ENCODE data around the gene EXOC6B.

Gene EXOC6B

DNA sequence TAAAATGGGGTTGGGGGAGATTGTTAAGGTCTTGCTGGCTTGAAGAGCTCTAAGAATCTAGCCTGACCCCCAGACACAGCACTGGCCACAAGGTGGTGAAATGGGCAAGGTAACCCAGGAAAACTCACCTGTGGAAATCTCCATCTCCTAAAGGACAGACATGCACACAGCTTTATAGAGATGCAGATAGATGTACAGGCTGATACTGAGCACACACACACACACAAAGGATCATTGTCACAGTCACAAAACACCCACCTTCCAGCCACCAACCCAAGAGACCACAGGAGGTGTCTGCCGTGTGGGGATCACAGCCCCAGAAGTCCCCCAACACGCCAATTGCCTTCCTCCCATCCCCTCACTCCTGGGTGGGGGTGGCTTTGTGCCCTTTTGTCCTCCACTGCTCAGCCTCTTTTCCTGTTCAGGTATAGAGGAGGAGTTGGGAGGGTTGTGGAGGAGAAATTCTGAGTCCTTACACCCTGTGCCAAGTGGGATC is 674.9 kb downstream of the EXOC6B start:
- Histone ChIP-seq H4K20me1 (ENCODE audit: insufficient read depth, low read length) (0 out of 2 replicates have a peak, but pooled peaks cover 4% of the 10 kb centered on the region), H3K27me3 (ENCODE audit: insufficient read depth, low read length, poor library complexity) (peaks cover 2% of the 10 kb centered on the region), H3K4me3 (ENCODE audit: low read depth in 1 of 2, low read length in 2 of 2) (no peak overlapping the region), H3K36me3 (ENCODE audit: insufficient read depth, low read length) (no peaks in the 10 kb centered on the region), H3K4me1 (ENCODE audit: insufficient read depth, low read length) (no peaks in the 10 kb centered on the region), H3K4me2 (ENCODE audit: insufficient read depth, low read length) (no peak overlapping the region), H3K9me3 (ENCODE audit: insufficient read depth, low read length, severe bottlenecking) (peaks cover 3% of the 10 kb centered on the region), H3K9ac (ENCODE audit: low read depth, low read length) (no peak overlapping the region), H2AFZ (ENCODE audit: low read depth, low read length) (no peak overlapping the region), H3K79me2 (ENCODE audit: insufficient read depth, low read length) (no peaks in the 10 kb centered on the region), H3K27ac (ENCODE audit: low read length) (no peak overlapping the region)
- DNase-seq (no peak), ATAC-seq (ENCODE audit: insufficient read depth, low read depth) (no peak)
- TF ChIP-seq EZH2 (IDR thresholded peaks at IDR 0.05; ENCODE audit: borderline replicate concordance, low read depth, low read length, severe bottlenecking), result no peak
- TF ChIP-seq, protein P1, sequence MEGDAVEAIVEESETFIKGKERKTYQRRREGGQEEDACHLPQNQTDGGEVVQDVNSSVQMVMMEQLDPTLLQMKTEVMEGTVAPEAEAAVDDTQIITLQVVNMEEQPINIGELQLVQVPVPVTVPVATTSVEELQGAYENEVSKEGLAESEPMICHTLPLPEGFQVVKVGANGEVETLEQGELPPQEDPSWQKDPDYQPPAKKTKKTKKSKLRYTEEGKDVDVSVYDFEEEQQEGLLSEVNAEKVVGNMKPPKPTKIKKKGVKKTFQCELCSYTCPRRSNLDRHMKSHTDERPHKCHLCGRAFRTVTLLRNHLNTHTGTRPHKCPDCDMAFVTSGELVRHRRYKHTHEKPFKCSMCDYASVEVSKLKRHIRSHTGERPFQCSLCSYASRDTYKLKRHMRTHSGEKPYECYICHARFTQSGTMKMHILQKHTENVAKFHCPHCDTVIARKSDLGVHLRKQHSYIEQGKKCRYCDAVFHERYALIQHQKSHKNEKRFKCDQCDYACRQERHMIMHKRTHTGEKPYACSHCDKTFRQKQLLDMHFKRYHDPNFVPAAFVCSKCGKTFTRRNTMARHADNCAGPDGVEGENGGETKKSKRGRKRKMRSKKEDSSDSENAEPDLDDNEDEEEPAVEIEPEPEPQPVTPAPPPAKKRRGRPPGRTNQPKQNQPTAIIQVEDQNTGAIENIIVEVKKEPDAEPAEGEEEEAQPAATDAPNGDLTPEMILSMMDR (IDR thresholded peaks at IDR 0.05; ENCODE audit: borderline replicate concordance, extremely low read depth, low read length, poor library complexity, severe bottlenecking), result no peak

DNA sequence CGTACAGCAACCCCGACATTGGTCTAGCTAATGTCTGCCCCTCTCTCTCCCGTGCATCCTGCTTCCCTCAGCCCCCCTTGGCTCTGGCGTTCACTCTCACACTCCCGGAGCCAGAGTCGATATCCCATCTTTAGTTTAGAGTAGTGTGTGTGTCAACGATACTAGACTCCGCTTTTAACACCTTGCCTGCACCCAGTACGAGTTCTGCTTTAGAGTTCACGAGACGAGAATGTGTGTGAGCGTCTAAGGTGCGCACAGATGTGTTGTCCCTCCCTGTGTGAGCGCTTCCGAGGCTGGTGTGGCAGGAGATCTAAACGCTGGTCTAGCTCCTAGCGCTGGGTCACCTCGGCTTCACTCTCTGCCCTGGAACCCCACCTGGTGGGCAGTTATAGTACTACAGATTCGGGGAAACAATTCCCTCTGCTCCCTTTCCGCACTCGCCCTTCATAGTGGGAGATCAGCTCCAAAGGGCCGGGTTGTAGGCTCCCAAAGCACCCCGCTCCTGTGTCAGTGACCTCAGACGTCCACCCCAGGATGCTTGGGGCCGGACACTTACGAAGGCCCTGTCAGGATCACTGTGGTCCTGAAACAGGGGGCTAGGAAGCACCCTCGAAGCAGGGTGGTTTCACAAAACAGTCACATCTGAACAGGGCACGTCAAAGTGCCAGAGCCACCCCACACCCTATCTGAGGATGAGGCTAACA is 675.5 kb downstream of the EXOC6B start:
- H3K4me1 ChIP-seq (ENCODE audit: insufficient read depth, low read length), result no peaks in the 10 kb centered on the region
- no peak for TF ChIP-seq EZH2 (IDR thresholded peaks at IDR 0.05; ENCODE audit: borderline replicate concordance, low read depth, low read length, severe bottlenecking)
- TF ChIP-seq, protein P1 (IDR thresholded peaks at IDR 0.05; ENCODE audit: borderline replicate concordance, extremely low read depth, low read length, poor library complexity, severe bottlenecking), result peak; percentile 75
- peaks cover 3% of the 10 kb centered on the region for H3K9me3 ChIP-seq (ENCODE audit: insufficient read depth, low read length, severe bottlenecking)
- no peaks in the 10 kb centered on the region for H3K79me2 ChIP-seq (ENCODE audit: insufficient read depth, low read length)
- H3K4me2 ChIP-seq (ENCODE audit: insufficient read depth, low read length), result no peak overlapping the region
- peak; percentile 38 for DNase-seq
- no peak overlapping the region for H3K4me3 ChIP-seq (ENCODE audit: low read depth in 1 of 2, low read length in 2 of 2)
- H3K27ac ChIP-seq (ENCODE audit: low read length), result no peak overlapping the region
- H3K9ac ChIP-seq (ENCODE audit: low read depth, low read length), result no peak overlapping the region
- no peaks in the 10 kb centered on the region for H3K36me3 ChIP-seq (ENCODE audit: insufficient read depth, low read length)
- ATAC-seq (ENCODE audit: insufficient read depth, low read depth), result peak; percentile 60; the same call in 1 of the 3 replicates
- H2AFZ ChIP-seq (ENCODE audit: low read depth, low read length), result no peak overlapping the region
- 0 out of 2 replicates have a peak, but pooled peaks cover 4% of the 10 kb centered on the region for H4K20me1 ChIP-seq (ENCODE audit: insufficient read depth, low read length)
- peaks cover 2% of the 10 kb centered on the region for H3K27me3 ChIP-seq (ENCODE audit: insufficient read depth, low read length, poor library complexity)

DNA sequence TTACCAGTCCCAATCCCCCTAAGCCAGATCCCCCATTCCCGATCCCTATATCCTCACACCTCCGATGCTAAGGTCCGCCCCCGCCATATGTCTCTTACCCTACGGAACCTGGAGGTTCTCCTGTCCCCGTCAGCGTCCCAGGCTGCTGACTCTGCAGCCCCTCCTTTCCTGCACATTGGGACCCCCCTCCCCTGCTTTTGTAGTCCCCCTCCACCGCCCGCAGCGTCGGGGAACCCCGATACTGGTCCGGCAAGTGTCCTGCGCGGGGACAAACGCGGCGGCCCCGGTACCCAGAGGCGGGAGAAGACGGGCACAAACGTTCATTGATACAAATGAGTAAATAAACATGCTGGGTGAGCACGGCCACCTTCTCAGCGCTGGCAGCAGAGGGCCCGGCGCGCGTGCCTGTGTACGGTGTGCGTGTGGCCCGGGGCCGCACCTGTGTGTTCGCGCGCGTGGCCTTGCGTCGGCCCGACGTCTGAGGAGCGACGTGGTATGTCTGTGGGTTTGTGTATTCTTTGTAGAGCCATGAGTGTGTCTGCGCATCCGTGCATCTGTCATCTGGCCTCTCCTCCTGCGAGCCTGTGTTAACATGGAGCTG is 676.2 kb downstream of the EXOC6B start:
- Histone ChIP-seq H3K9me3 (ENCODE audit: insufficient read depth, low read length, severe bottlenecking) (peaks cover 3% of the 10 kb centered on the region), H3K4me1 (ENCODE audit: insufficient read depth, low read length) (no peaks in the 10 kb centered on the region), H3K9ac (ENCODE audit: low read depth, low read length) (no peak overlapping the region), H3K4me2 (ENCODE audit: insufficient read depth, low read length) (no peak overlapping the region), H2AFZ (ENCODE audit: low read depth, low read length) (no peak overlapping the region), H3K36me3 (ENCODE audit: insufficient read depth, low read length) (no peaks in the 10 kb centered on the region), H3K79me2 (ENCODE audit: insufficient read depth, low read length) (no peaks in the 10 kb centered on the region), H4K20me1 (ENCODE audit: insufficient read depth, low read length) (0 out of 2 replicates have a peak, but pooled peaks cover 4% of the 10 kb centered on the region), H3K27ac (ENCODE audit: low read length) (no peak overlapping the region), H3K27me3 (ENCODE audit: insufficient read depth, low read length, poor library complexity) (peaks cover 2% of the 10 kb centered on the region), H3K4me3 (ENCODE audit: low read depth in 1 of 2, low read length in 2 of 2) (no peak overlapping the region)
- no peak for TF ChIP-seq EZH2 (IDR thresholded peaks at IDR 0.05; ENCODE audit: borderline replicate concordance, low read depth, low read length, severe bottlenecking)
- TF ChIP-seq, protein P1 (IDR thresholded peaks at IDR 0.05; ENCODE audit: borderline replicate concordance, extremely low read depth, low read length, poor library complexity, severe bottlenecking), result no peak
- no peak for DNase-seq
- ATAC-seq (ENCODE audit: insufficient read depth, low read depth), result no peak
